Epithelial cell of esophagus (primary cell): Measurements from ENCODE around the gene VOPP1.

ENCODE experiments used
- DNase-seq: peaks from one replicate; pipeline ENCODE4 v3.0.0; 2010; ENCODE audit warnings: low read depth
- H3K4me3 ChIP-seq: 2 replicates; pipeline ENCODE4 v1.5.1; 2011; ENCODE audit warnings: mild to moderate bottlenecking, low read length, control low read depth
- CTCF ChIP-seq: IDR thresholded peaks from 2 replicates; pipeline ENCODE4 v1.5.1; 2011; ENCODE audit warnings: low read depth, mild to moderate bottlenecking, low read length, control low read depth, inconsistent platforms; ENCODE audit not compliant: insufficient read depth; ENCODE audit errors: missing control alignments

VOPP1 gene

GRCh38 chr7:55521512-55521911 is 50.8 kb downstream of the VOPP1 start:
- peak; percentile 33 for DNase-seq
- no peak for TF ChIP-seq CTCF
- H3K4me3 ChIP-seq: no peak overlapping the region

GRCh38 chr7:55520426-55521140 is 51.7 kb downstream of the VOPP1 start:
- DNase-seq: no peak
- no peak overlapping the region for H3K4me3 ChIP-seq
- no peak for TF ChIP-seq CTCF

- no peak for DNase-seq
- no peak for TF ChIP-seq CTCF
- no peak overlapping the region for H3K4me3 ChIP-seq
These were observed 53.5 kb downstream of the VOPP1 start for GRCh38 chr7:55518836-55519235.

- no peak for TF ChIP-seq CTCF
- no peak for DNase-seq
- H3K4me3 ChIP-seq: no peak overlapping the region
These were observed 54.2 kb downstream of the VOPP1 start for GRCh38 chr7:55517936-55518689.

- DNase-seq: no peak
- TF ChIP-seq CTCF: no peak
- H3K4me3 ChIP-seq: no peak overlapping the region
These were observed 55.1 kb downstream of the VOPP1 start for GRCh38 chr7:55517191-55517633.

- H3K4me3 ChIP-seq: no peak overlapping the region
- DNase-seq: no peak
- TF ChIP-seq CTCF: no peak
These were observed 55.9 kb downstream of the VOPP1 start for GRCh38 chr7:55516409-55516808.
